Measurements from ENCODE around the gene PKD1L1. TPM values are rescaled to one million over a fixed set of nuclear protein-coding genes. Genes with fewer than 3 reads are reported as not detected.

Gene PKD1L1
- total RNA-seq, 4 donors from 2014 or later, result 0.06 to 0.19 (median 0.13) TPM; not detected in 1

DNA sequence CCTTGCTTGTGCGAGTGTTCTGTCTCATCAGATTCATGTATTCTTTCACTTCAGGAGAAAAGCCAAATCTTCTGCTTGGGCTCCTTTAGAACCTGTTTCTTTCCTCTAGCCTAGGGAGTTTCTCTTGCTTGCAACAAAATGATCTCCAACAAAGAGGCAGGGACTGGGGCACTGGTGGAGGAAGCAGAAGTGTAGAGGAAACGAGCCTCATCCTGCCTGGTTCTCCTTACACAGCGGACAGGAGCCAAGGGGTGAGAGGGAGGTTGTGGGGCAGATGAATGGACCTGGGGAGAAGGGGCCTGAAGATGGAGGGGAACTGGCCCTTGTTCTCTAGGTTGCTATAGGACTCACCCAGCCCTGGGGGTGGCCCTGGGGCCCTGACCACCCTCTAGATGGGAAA, 141.1 kb downstream of the PKD1L1 start:
- H3K27me3 ChIP-seq, result peaks cover 0 to 11% (median 0%) of the 10 kb centered on the region in 4 donors
- H3K4me1 ChIP-seq, result peaks cover 6 to 19% (median 6%) of the 10 kb centered on the region in 3 donors
- H3K9me3 ChIP-seq, result no peaks in the 10 kb centered on the region
- no peaks in the 10 kb centered on the region for H3K36me3 ChIP-seq
- TF ChIP-seq, protein P1, sequence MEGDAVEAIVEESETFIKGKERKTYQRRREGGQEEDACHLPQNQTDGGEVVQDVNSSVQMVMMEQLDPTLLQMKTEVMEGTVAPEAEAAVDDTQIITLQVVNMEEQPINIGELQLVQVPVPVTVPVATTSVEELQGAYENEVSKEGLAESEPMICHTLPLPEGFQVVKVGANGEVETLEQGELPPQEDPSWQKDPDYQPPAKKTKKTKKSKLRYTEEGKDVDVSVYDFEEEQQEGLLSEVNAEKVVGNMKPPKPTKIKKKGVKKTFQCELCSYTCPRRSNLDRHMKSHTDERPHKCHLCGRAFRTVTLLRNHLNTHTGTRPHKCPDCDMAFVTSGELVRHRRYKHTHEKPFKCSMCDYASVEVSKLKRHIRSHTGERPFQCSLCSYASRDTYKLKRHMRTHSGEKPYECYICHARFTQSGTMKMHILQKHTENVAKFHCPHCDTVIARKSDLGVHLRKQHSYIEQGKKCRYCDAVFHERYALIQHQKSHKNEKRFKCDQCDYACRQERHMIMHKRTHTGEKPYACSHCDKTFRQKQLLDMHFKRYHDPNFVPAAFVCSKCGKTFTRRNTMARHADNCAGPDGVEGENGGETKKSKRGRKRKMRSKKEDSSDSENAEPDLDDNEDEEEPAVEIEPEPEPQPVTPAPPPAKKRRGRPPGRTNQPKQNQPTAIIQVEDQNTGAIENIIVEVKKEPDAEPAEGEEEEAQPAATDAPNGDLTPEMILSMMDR (IDR thresholded peaks at IDR 0.05), result no peak
- TF ChIP-seq POLR2A (IDR thresholded peaks at IDR 0.05), result no peak
- peak overlapping the region in 3 of 4 donors; percentile 7 to 69 (median 38) for H3K27ac ChIP-seq
- intact Hi-C loops (cut with DNase I), result no loop called here
- no peak for DNase-seq
- WGBS, 2 donors, result 22 to 38% methylated on average over 3 of the region's 3 CpGs
- no peak overlapping the region for H3K4me3 ChIP-seq

DNA sequence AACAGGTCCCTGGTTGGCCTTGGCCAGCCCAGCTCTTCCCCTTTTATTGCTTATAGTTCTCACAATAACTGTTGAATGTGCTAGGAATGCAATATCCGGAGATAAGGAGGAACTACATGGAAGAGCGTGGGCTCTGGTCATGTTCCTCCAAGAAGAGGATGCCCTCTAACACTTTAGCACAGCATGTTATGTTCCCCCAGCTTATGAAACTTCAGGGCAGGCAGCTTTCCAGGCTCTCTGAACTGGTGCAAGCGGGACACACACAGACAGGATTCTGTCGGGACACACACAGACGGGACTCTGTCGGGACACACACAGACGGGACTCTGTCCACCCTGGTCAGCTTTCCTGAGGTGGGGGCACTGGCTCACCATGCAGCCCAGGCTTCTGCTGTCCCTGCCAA, 141.6 kb downstream of the PKD1L1 start:
- WGBS, 2 donors, result 30 to 35% methylated on average over 7 of the region's 7 CpGs
- intact Hi-C loops (cut with DNase I), result no loop called here
- DNase-seq, result no peak
- Histone ChIP-seq H3K9me3 (no peaks in the 10 kb centered on the region), H3K27ac (peak overlapping the region in 2 of 4 donors; percentile 38 to 69), H3K27me3 (peaks cover 0 to 11% (median 0%) of the 10 kb centered on the region in 4 donors), H3K36me3 (no peaks in the 10 kb centered on the region), H3K4me3 (no peak overlapping the region), H3K4me1 (peaks cover 6 to 19% (median 6%) of the 10 kb centered on the region in 3 donors)
- TF ChIP-seq POLR2A (IDR thresholded peaks at IDR 0.05), result no peak
- TF ChIP-seq, protein P1 (IDR thresholded peaks at IDR 0.05), result no peak

DNA sequence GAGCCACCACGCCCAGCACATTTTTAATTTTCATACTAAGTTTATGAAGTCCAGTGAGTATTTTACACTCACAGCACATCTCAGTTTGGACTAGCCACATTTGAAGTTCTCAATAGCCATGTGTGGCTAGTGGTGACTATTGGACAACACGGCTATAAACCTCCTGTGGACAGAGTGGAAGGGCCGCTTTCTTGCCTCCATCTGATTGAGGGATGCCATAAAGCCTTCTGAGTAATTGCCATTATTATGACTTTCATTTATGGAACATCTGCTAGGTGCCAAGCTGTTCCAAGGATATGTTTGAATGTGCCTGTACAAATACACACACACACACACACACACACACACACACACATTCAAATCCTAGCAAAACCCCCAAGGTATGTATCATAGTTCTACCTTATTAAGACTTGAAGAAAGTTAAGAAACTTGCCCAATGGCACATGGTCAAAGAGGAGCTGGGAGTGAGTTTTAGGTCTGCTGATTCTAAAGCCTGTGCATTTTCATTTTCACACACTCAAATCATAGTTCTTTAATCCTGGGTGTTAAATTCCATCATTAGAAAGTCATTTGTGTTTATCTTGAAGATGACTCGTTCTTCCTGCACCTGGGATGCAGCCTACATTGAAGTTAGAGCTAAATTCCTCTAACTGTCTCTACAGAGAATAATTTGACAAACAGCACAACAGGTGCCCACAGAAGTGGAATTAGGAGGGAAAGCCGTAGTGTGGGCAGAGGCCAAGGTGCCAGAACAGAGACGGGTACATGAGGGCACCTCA, 143.3 kb downstream of the PKD1L1 start:
- H3K9me3 ChIP-seq, result no peaks in the 10 kb centered on the region
- intact Hi-C loops (cut with DNase I), result no loop called here
- H3K27me3 ChIP-seq, result peaks cover 0 to 8% (median 0%) of the 10 kb centered on the region in 4 donors
- no peak overlapping the region for H3K27ac ChIP-seq
- H3K4me3 ChIP-seq, result no peak overlapping the region
- H3K36me3 ChIP-seq, result no peaks in the 10 kb centered on the region
- H3K4me1 ChIP-seq, result peaks cover 6 to 19% (median 6%) of the 10 kb centered on the region in 3 donors
- 52 to 54% methylated on average over 6 of the region's 6 CpGs for WGBS, 2 donors
- TF ChIP-seq, protein P1 (IDR thresholded peaks at IDR 0.05), result no peak
- no peak for TF ChIP-seq POLR2A (IDR thresholded peaks at IDR 0.05)
- DNase-seq, result no peak

DNA sequence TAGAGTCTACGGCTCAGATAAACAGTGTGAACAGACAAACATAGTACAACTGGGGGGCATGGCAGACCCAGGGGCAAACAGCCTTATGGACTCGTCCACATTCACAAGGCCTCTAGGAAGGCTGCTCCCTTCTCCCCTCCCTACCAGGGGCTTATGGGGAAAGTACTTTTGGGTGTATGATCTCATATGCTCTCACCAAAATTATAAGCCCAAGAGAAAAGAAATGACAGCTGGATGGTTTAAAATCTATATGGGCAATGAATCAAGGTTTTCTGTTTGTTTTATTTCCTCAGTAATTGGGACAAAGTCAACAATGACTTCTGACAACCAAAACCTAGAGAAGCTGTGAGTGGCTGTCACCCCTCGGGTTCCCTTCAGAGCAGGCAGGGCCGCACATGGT, 144.4 kb downstream of the PKD1L1 start:
- no peak for DNase-seq
- Histone ChIP-seq H3K4me3 (no peak overlapping the region), H3K9me3 (no peaks in the 10 kb centered on the region), H3K4me1 (peaks cover 6 to 19% (median 6%) of the 10 kb centered on the region in 3 donors), H3K27ac (no peak overlapping the region), H3K36me3 (no peaks in the 10 kb centered on the region), H3K27me3 (peaks cover 0 to 8% (median 0%) of the 10 kb centered on the region in 4 donors)
- intact Hi-C loops (cut with DNase I), result no loop called here
- TF ChIP-seq POLR2A (IDR thresholded peaks at IDR 0.05), result no peak
- TF ChIP-seq, protein P1 (IDR thresholded peaks at IDR 0.05), result no peak
- WGBS, 2 donors, result 86 to 94% methylated on average over 4 of the region's 4 CpGs

DNA sequence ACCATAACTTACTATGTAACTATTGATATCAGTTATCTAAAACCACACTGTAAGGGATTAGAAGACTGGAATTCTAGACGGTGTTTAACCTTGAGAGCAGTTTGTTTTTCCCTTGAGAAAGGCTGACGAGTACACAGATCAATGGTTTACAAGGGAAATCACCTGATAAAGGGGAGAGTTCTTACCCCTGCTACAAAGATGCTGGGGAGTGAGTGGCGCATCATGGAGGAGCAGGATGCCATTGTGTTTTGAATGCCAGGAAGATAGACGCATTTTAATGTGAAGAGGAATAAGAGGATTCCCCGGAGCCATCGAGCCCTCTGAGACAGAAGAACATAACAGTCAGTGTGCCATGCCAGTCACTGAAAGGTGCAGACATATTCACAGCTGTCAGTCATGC, 145.2 kb downstream of the PKD1L1 start:
- TF ChIP-seq, protein P1 (IDR thresholded peaks at IDR 0.05), result no peak
- TF ChIP-seq POLR2A (IDR thresholded peaks at IDR 0.05), result no peak
- no peak overlapping the region for H3K27ac ChIP-seq
- H3K4me1 ChIP-seq, result peaks cover 6 to 19% (median 6%) of the 10 kb centered on the region in 3 donors
- WGBS, 2 donors, result 88 to 94% methylated on average over 6 of the region's 6 CpGs
- no peak overlapping the region for H3K4me3 ChIP-seq
- intact Hi-C loops (cut with DNase I), result no loop called here
- no peaks in the 10 kb centered on the region for H3K36me3 ChIP-seq
- H3K27me3 ChIP-seq, result peaks cover 0 to 8% (median 0%) of the 10 kb centered on the region in 4 donors
- H3K9me3 ChIP-seq, result no peaks in the 10 kb centered on the region
- no peak for DNase-seq
